ENCODE measurements around the gene C1orf74. TPM values are rescaled to one million over a fixed set of nuclear protein-coding genes. Genes with fewer than 3 reads are reported as not detected.

C1orf74 gene
- 2.0 and 2.2 TPM in 2 replicates for total RNA-seq

GRCh38 chr1:209784265-209785169 lies at the start of gene C1orf74:
Gene C1orf74 (minus strand): TSS chr1:209784559. CDS start chr1:209783634, 925 bp downstream.

GRCh38 chr1:209827384-209828262 lies 43.3 kb upstream of the C1orf74 start, which contains the start of gene UTP25:
Gene UTP25 (plus strand): TSS chr1:209827972. CDS start chr1:209828064, 92 bp downstream.

GRCh38 chr1:209805875-209806760 lies 21.8 kb upstream of the C1orf74 start, which contains the start of gene IRF6:
Gene IRF6 (minus strand): TSS chr1:209806142. CDS start chr1:209801413, 4,729 bp downstream.

GRCh38 chr1:209755926-209756614 lies 28.3 kb downstream of the C1orf74 start, which contains the start of gene TRAF3IP3:
Gene TRAF3IP3 (plus strand): TSS chr1:209756053. CDS start chr1:209760040, 3,987 bp downstream.

Other genes with a start within 250 kb of the C1orf74 start
- not detected in 2 replicates for gene CAMK1G, start 200.8 kb downstream of the C1orf74 start, total RNA-seq
- 0.09 and 0.33 TPM in 2 replicates for gene LAMB3, start 132.1 kb downstream of the C1orf74 start, total RNA-seq
- gene G0S2, start 109.1 kb downstream of the C1orf74 start, total RNA-seq: 0.33 TPM in 1 of 2 replicates, not detected in the other
- gene HSD11B1, start 79.7 kb downstream of the C1orf74 start, total RNA-seq: not detected in 2 replicates
- gene TRAF3IP3, start 28.5 kb downstream of the C1orf74 start, total RNA-seq: not detected in 2 replicates
- 0.26 and 3.5 TPM in 2 replicates for gene IRF6, start 21.6 kb upstream of the C1orf74 start, total RNA-seq
- 4.7 and 5.8 TPM in 2 replicates for gene UTP25, start 43.4 kb upstream of the C1orf74 start, total RNA-seq
- under 0.01 TPM in 1 of 2 replicates, not detected in the other for gene SYT14, start 153.7 kb upstream of the C1orf74 start, total RNA-seq